Rectal smooth muscle tissue (tissue), 1 donor: Measurements from ENCODE around the gene ENTPD8.

Experiments used
- H3K27ac ChIP-seq: one replicate; pipeline ENCODE4 v1.7.0; 2013; ENCODE audit warnings: low read depth, low read length, inconsistent platforms
- H3K27me3 ChIP-seq: one replicate; pipeline ENCODE4 v1.7.0; 2013; ENCODE audit warnings: low read length; ENCODE audit not compliant: control insufficient read depth, insufficient read depth
- H3K36me3 ChIP-seq: one replicate; pipeline ENCODE4 v1.7.0; 2013; ENCODE audit warnings: low read length; ENCODE audit not compliant: control insufficient read depth, insufficient read depth
- H3K4me1 ChIP-seq: one replicate; pipeline ENCODE4 v1.7.0; 2013; ENCODE audit warnings: low read length; ENCODE audit not compliant: control insufficient read depth, insufficient read depth
- H3K4me3 ChIP-seq: one replicate; pipeline ENCODE4 v1.7.0; 2013; ENCODE audit warnings: low read length
- H3K9ac ChIP-seq: one replicate; pipeline ENCODE4 v1.7.0; 2013; ENCODE audit warnings: low read length

ENTPD8 gene

GRCh38 chr9:137480686-137481683 is 39.8 kb upstream of the ENTPD8 start:
- Histone ChIP-seq H3K27me3 (no peaks in the 10 kb centered on the region), H3K4me3 (no peak overlapping the region), H3K9ac (no peak overlapping the region), H3K27ac (no peak overlapping the region), H3K36me3 (no peaks in the 10 kb centered on the region), H3K4me1 (peaks cover 2% of the 10 kb centered on the region)

- Histone ChIP-seq H3K27ac (no peak overlapping the region), H3K9ac (no peak overlapping the region), H3K4me1 (peaks cover 2% of the 10 kb centered on the region), H3K27me3 (no peaks in the 10 kb centered on the region), H3K4me3 (no peak overlapping the region), H3K36me3 (no peaks in the 10 kb centered on the region)
Observed at GRCh38 chr9:137479892-137480685, 38.9 kb upstream of the ENTPD8 start.

- no peak overlapping the region for H3K4me3 ChIP-seq
- H3K27me3 ChIP-seq, result no peaks in the 10 kb centered on the region
- H3K36me3 ChIP-seq, result no peaks in the 10 kb centered on the region
- H3K9ac ChIP-seq, result no peak overlapping the region
- H3K4me1 ChIP-seq, result peaks cover 2% of the 10 kb centered on the region
- H3K27ac ChIP-seq, result no peak overlapping the region
Observed at GRCh38 chr9:137478962-137479861, 38.1 kb upstream of the ENTPD8 start.

GRCh38 chr9:137478613-137478961 is 37.4 kb upstream of the ENTPD8 start:
- Histone ChIP-seq H3K4me1 (peaks cover 2% of the 10 kb centered on the region), H3K4me3 (no peak overlapping the region), H3K27ac (no peak overlapping the region), H3K36me3 (no peaks in the 10 kb centered on the region), H3K27me3 (no peaks in the 10 kb centered on the region), H3K9ac (no peak overlapping the region)

GRCh38 chr9:137477778-137478612 is 36.8 kb upstream of the ENTPD8 start:
- Histone ChIP-seq H3K27me3 (no peaks in the 10 kb centered on the region), H3K27ac (no peak overlapping the region), H3K4me1 (peaks cover 2% of the 10 kb centered on the region), H3K36me3 (no peaks in the 10 kb centered on the region), H3K9ac (no peak overlapping the region), H3K4me3 (no peak overlapping the region)

GRCh38 chr9:137476856-137477255 is 35.7 kb upstream of the ENTPD8 start:
- Histone ChIP-seq H3K27ac (no peak overlapping the region), H3K4me1 (no peaks in the 10 kb centered on the region), H3K27me3 (no peaks in the 10 kb centered on the region), H3K36me3 (no peaks in the 10 kb centered on the region), H3K9ac (no peak overlapping the region), H3K4me3 (no peak overlapping the region)

GRCh38 chr9:137475666-137476065 is 34.5 kb upstream of the ENTPD8 start:
- Histone ChIP-seq H3K27ac (no peak overlapping the region), H3K9ac (no peak overlapping the region), H3K4me3 (no peak overlapping the region), H3K27me3 (no peaks in the 10 kb centered on the region), H3K36me3 (no peaks in the 10 kb centered on the region), H3K4me1 (no peaks in the 10 kb centered on the region)

GRCh38 chr9:137474271-137474670 is 33.1 kb upstream of the ENTPD8 start:
- Histone ChIP-seq H3K27ac (no peak overlapping the region), H3K4me3 (no peak overlapping the region), H3K4me1 (no peaks in the 10 kb centered on the region), H3K9ac (no peak overlapping the region), H3K36me3 (no peaks in the 10 kb centered on the region), H3K27me3 (no peaks in the 10 kb centered on the region)

GRCh38 chr9:137470785-137471184 is 29.6 kb upstream of the ENTPD8 start:
- no peak overlapping the region for H3K27ac ChIP-seq
- no peak overlapping the region for H3K4me3 ChIP-seq
- no peak overlapping the region for H3K9ac ChIP-seq
- no peaks in the 10 kb centered on the region for H3K27me3 ChIP-seq
- H3K4me1 ChIP-seq, result no peaks in the 10 kb centered on the region
- no peaks in the 10 kb centered on the region for H3K36me3 ChIP-seq

- Histone ChIP-seq H3K36me3 (no peaks in the 10 kb centered on the region), H3K4me3 (no peak overlapping the region), H3K27me3 (no peaks in the 10 kb centered on the region), H3K9ac (no peak overlapping the region), H3K27ac (no peak overlapping the region), H3K4me1 (no peaks in the 10 kb centered on the region)
Observed at GRCh38 chr9:137467896-137468295, 26.7 kb upstream of the ENTPD8 start.

- no peaks in the 10 kb centered on the region for H3K4me1 ChIP-seq
- H3K27ac ChIP-seq, result no peak overlapping the region
- no peaks in the 10 kb centered on the region for H3K36me3 ChIP-seq
- H3K9ac ChIP-seq, result no peak overlapping the region
- no peak overlapping the region for H3K4me3 ChIP-seq
- no peaks in the 10 kb centered on the region for H3K27me3 ChIP-seq
Observed at GRCh38 chr9:137467161-137467581, 26.0 kb upstream of the ENTPD8 start.
